Bronchial epithelial cell (primary cell): ENCODE measurements around the gene SYTL5. TPM values are rescaled to one million over a fixed set of nuclear protein-coding genes. Genes with fewer than 3 reads are reported as not detected.

Source experiments
- DNase-seq: peaks from one replicate; pipeline ENCODE4 v3.0.0-alpha.2; 2010; ENCODE audit warnings: low read depth
- FAIRE-seq: peaks from 2 replicates; lab custom pipeline; 2011; peaks lifted over from hg19 to GRCh38; lab: Jason Lieb, UNC
- H3K27me3 ChIP-seq: 2 replicates; pipeline ENCODE4 v1.5.1; 2011; ENCODE audit warnings: low read length; ENCODE audit not compliant: control insufficient read depth, insufficient read depth
- H3K36me3 ChIP-seq: 2 replicates; pipeline ENCODE4 v1.5.1; 2011; ENCODE audit warnings: low read length; ENCODE audit not compliant: control insufficient read depth, insufficient read depth
- H3K4me3 ChIP-seq: 2 replicates; pipeline ENCODE4 v1.5.1; 2011; ENCODE audit warnings: mild to moderate bottlenecking, low read depth, low read length, control low read depth
- CTCF ChIP-seq: IDR thresholded peaks from 2 replicates; pipeline ENCODE4 v1.5.1; 2011; ENCODE audit warnings: mild to moderate bottlenecking, moderate library complexity, low read length, control low read depth, inconsistent platforms; ENCODE audit not compliant: insufficient read depth, severe bottlenecking
- total RNA-seq: library from RNA; depleted of rRNA; stranded (reverse); fragments of >200 nt; gene quantifications from 2 replicates; pipeline ENCODE4 v1.2.1, GENCODE V29; 2014

The SYTL5 gene
- total RNA-seq, 1 donor from 2014 or later = 1.3 TPM

- no peak for TF ChIP-seq CTCF
- Histone ChIP-seq H3K4me3 (no peak overlapping the region), H3K27me3 (no peaks in the 10 kb centered on the region), H3K36me3 (no peaks in the 10 kb centered on the region)
- DNase-seq (peak; percentile 36), FAIRE-seq (no peak)
These were observed 55.0 kb downstream of the SYTL5 start for GRCh38 chrX:38061335-38061734.

GRCh38 chrX:38066934-38067333 lies 60.6 kb downstream of the SYTL5 start:
- TF ChIP-seq CTCF = no peak
- H3K27me3 ChIP-seq = no peaks in the 10 kb centered on the region
- DNase-seq (no peak), FAIRE-seq (no peak)
- H3K4me3 ChIP-seq = no peak overlapping the region
- no peaks in the 10 kb centered on the region for H3K36me3 ChIP-seq

- no peak for TF ChIP-seq CTCF
- no peaks in the 10 kb centered on the region for H3K27me3 ChIP-seq
- no peak for FAIRE-seq
- DNase-seq = peak; percentile 32
- H3K4me3 ChIP-seq = no peak overlapping the region
- no peaks in the 10 kb centered on the region for H3K36me3 ChIP-seq
These were observed 62.9 kb downstream of the SYTL5 start for GRCh38 chrX:38069273-38069672.

- no peaks in the 10 kb centered on the region for H3K27me3 ChIP-seq
- no peak for DNase-seq
- FAIRE-seq = no peak
- H3K36me3 ChIP-seq = no peaks in the 10 kb centered on the region
- no peak overlapping the region for H3K4me3 ChIP-seq
- TF ChIP-seq CTCF = no peak
These were observed 63.6 kb downstream of the SYTL5 start for GRCh38 chrX:38069991-38070390.

GRCh38 chrX:38079463-38079862 lies 73.1 kb downstream of the SYTL5 start:
- FAIRE-seq (no peak), DNase-seq (no peak)
- TF ChIP-seq CTCF = no peak
- Histone ChIP-seq H3K4me3 (no peak overlapping the region), H3K36me3 (no peaks in the 10 kb centered on the region), H3K27me3 (no peaks in the 10 kb centered on the region)

- TF ChIP-seq CTCF = no peak
- Histone ChIP-seq H3K4me3 (no peak overlapping the region), H3K27me3 (no peaks in the 10 kb centered on the region), H3K36me3 (no peaks in the 10 kb centered on the region)
- FAIRE-seq (no peak), DNase-seq (peak; percentile 78)
These were observed 74.5 kb downstream of the SYTL5 start for GRCh38 chrX:38080808-38081207.
